ENCODE results near the gene SLC27A1.
"Not testable (repeated sequence)": the region's sequence is repeated elsewhere in the genome, so short reads cannot be mapped to it uniquely, and the experiment has no call there.

SLC27A1 gene

GRCh38 chr19:17486545-17487240 lies 16.4 kb downstream of the SLC27A1 start:
- DNase-seq (ENCODE audit: low read depth in 2 of 2, low spot score in 1 of 2), result no peak

DNA sequence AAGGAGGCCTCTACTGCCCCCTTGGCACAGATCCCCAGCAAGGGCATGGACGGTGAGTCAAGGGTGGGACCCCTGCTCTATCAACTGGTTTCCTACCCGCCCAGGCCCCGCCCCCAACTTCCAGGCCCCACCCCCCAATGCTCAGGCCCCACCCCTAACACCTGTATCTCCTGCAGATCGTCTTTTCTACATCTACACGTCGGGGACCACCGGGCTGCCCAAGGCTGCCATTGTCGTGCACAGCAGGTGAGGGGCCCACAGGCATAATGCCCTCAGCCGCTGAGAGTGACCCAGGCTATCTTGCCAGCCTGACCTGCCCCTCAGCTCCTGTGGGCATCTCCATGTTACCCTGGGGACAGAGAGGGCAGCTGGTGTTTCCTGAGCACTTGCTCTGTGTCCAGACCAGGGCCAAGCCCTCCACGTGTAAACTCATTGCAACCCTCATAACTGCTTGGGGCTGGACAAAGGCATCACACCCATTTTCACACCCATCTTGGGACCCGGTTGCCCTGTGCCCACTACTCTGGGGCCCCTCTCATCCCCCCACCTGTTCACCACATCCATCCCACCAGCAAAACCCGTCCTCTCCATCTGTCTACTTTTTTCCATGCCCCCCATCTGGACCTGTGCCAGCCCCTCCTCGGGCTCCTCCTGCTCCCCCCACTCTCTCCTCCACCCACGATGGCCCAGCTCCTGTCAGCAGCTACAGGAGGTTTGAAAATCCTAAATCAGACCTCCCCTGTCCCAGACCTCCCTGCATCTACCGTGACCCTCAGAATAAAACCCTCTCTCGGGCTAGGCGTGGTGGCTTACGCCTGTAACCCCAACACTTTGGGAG lies 17.2 kb downstream of the SLC27A1 start:
- no peak for DNase-seq (ENCODE audit: low read depth in 2 of 2, low spot score in 1 of 2)

- DNase-seq (ENCODE audit: low read depth in 2 of 2, low spot score in 1 of 2), result peak in 1 of 2 donors; percentile 59
Measured at GRCh38 chr19:17488593-17489391, 18.5 kb downstream of the SLC27A1 start.

- no peak for DNase-seq (ENCODE audit: low read depth in 2 of 2, low spot score in 1 of 2)
Measured at GRCh38 chr19:17489392-17490030, 19.2 kb downstream of the SLC27A1 start.

DNA sequence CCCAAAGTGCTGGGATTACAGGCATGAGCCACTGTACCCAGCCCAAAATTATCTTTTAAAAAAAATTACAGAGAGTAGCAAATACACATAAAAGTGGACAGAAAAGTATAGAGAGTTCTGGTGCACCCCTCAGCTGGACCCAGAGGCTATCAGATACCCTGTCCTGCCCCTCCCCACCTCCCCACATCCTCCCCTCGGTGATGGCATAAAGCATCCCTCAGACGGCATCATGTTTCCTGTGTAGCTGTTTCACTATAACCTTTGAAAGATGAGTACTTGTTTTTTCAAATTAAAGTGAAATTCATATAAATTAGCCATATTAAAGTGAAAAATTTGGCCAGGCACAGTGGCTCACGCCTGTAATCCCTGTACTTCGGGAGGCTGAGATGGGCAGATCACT lies 20.1 kb downstream of the SLC27A1 start:
- DNase-seq (ENCODE audit: low read depth in 2 of 2, low spot score in 1 of 2), result no peak

GRCh38 chr19:17491287-17491686 lies 21.0 kb downstream of the SLC27A1 start:
- DNase-seq (ENCODE audit: low read depth in 2 of 2, low spot score in 1 of 2), result no peak

- no peak for DNase-seq (ENCODE audit: low read depth in 2 of 2, low spot score in 1 of 2)
Measured at GRCh38 chr19:17495639-17496296, 25.4 kb downstream of the SLC27A1 start.

GRCh38 chr19:17496337-17496997 lies 26.1 kb downstream of the SLC27A1 start:
- peak; percentile 38 to 64 for DNase-seq (ENCODE audit: low read depth in 2 of 2, low spot score in 1 of 2)

DNA sequence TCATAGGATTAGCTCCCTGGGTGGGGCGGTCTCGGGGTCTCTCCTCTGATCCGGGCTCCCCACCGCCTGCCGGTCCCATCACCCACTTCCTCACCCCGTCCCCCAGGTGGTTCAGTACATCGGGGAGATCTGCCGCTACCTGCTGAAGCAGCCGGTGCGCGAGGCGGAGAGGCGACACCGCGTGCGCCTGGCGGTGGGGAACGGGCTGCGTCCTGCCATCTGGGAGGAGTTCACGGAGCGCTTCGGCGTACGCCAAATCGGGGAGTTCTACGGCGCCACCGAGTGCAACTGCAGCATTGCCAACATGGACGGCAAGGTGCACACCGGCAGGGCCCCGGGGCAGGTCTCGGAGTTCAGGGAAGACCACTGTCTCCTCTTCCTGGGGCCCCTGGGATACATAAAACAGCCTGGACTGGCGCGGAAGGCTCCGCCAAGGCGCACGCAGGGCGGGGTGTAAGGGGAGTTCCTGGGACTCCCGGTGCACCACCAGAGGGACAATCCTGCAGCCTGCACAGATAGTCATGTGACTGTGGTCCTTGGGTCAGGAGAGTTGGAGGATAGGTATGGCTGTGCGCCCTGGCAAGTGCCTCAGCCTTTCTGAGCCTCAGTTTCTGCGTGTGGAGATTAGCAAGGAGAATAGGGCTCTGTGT lies 26.9 kb downstream of the SLC27A1 start:
- DNase-seq (ENCODE audit: low read depth in 2 of 2, low spot score in 1 of 2), result no peak

- not testable (repeated sequence) for DNase-seq (ENCODE audit: low read depth in 2 of 2, low spot score in 1 of 2)
Measured at GRCh38 chr19:17499025-17499424, 28.7 kb downstream of the SLC27A1 start.

DNA sequence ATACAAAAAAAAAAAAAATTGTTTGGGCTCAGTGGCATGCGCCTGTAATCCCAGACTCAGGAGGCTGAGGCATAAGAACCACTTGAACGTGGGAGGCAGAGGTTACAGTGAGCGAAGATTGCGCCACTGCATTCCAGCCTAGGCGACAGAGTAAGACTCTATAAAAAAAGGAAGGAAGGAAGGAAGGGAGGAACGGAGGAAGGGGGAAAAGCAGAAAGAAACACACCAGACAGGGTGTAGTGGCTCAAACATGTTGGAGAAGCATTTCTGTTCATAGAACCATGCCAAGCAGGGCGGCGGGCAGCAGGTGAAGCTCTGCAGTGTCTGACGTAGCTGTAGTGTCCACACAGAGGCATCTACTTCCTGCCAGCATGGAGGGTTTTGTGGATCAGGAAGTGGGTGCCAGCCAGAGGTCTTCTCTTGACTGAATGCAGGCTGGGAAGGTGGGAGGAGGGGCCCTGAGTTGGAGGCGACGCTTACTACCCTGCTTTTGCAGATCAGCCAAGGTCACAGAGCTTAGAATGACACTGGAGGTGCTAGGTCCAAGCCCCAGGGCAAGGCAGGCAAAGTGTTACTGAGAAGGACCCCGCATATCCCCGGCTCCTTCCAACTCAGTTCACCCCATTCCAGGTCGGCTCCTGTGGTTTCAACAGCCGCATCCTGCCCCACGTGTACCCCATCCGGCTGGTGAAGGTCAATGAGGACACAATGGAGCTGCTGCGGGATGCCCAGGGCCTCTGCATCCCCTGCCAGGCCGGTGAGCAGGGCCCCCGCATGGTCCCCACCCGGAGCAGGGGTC lies 29.5 kb downstream of the SLC27A1 start:
- DNase-seq (ENCODE audit: low read depth in 2 of 2, low spot score in 1 of 2), result no peak

DNA sequence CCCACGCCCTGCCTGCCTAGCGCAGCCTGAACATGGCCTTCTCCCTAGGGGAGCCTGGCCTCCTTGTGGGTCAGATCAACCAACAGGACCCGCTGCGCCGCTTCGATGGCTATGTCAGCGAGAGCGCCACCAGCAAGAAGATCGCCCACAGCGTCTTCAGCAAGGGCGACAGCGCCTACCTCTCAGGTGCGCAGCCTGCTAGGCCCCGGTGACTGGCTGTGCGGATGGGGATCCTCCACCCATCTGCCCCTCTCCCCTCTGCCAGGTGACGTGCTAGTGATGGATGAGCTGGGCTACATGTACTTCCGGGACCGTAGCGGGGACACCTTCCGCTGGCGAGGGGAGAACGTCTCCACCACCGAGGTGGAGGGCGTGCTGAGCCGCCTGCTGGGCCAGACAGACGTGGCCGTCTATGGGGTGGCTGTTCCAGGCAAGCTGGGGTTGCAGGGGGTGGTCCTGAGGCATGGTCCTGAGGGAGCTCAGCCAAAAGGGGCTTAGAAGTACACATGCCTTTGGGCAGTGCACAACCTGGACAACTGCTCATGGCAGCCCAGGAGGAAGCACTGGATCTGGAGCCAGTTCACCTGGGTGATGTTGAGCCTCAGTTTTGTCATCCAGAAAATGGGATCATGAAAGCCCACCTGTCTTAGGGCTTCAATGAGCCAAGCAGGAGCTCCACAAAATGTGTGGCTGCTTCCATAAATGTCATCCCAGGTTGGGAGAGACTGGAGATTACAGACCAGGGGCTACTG lies 30.3 kb downstream of the SLC27A1 start:
- DNase-seq (ENCODE audit: low read depth in 2 of 2, low spot score in 1 of 2), result no peak

DNA sequence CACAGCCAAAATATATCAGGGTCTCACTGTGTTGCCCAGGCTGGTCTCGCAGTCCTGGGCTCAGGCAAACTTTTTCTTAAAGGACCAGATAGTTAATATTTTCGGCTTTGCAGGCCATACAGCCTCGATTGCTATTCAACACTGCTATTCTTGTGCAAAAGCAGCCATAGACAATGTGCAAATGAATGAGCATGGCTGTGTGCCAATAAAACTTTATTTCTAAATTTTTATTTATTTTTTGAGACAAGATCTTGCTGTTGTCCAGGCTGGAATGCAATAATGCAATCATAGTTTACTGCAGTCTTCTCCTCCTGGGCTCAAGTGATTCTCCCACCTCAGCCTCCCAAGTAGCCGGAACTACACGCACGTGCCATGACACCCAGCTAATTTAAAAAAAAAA lies 32.9 kb downstream of the SLC27A1 start:
- no peak for DNase-seq (ENCODE audit: low read depth in 2 of 2, low spot score in 1 of 2)

- DNase-seq (ENCODE audit: low read depth in 2 of 2, low spot score in 1 of 2), result no peak
Measured at GRCh38 chr19:17504030-17504429, 33.7 kb downstream of the SLC27A1 start.

DNA sequence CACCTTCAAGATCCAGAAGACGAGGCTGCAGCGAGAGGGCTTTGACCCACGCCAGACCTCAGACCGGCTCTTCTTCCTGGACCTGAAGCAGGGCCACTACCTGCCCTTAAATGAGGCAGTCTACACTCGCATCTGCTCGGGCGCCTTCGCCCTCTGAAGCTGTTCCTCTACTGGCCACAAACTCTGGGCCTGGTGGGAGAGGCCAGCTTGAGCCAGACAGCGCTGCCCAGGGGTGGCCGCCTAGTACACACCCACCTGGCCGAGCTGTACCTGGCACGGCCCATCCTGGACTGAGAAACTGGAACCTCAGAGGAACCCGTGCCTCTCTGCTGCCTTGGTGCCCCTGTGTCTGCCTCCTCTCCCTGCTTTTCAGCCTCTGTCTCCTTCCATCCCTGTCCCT lies 34.1 kb downstream of the SLC27A1 start:
- DNase-seq (ENCODE audit: low read depth in 2 of 2, low spot score in 1 of 2), result no peak

DNA sequence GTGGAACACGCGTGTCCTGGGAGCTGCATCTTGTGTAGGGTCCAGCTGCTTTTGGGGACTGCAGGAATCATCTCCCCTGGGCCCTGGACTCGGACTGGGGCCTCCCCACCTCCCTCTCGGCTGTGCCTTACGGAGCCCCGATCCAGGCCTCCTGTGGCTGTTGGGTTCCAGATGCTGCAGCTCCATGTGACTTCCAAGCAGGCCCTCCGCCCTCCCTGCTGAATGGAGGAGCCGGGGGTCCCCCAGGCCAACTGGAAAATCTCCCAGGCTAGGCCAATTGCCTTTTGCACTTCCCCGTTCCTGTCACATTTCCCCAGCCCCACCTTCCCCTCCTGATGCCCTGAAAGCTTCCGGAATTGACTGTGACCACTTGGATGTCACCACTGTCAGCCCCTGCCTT lies 34.9 kb downstream of the SLC27A1 start:
- DNase-seq (ENCODE audit: low read depth in 2 of 2, low spot score in 1 of 2), result no peak

DNA sequence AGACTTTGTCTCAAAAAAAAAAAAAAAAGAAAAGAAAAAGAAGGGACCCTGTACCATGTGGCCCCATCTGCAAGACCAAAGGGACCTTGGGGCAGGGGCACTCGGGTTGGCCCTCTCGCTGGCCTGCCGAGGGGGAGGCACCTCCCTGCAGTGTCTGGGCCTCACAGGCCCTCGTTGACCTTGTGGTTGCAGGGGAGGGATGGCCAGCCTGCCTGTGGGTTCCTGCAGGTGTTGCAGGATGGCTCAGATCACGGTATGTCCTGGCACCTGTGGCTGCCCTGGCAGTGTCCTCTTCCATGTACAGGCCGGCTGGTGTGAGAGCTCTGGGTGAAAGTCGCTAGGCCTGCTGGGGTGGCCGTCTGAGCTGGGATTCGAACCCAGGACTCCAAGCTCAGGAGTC lies 36.4 kb downstream of the SLC27A1 start:
- DNase-seq (ENCODE audit: low read depth in 2 of 2, low spot score in 1 of 2), result no peak

- DNase-seq (ENCODE audit: low read depth in 2 of 2, low spot score in 1 of 2), result not testable (repeated sequence)
Measured at GRCh38 chr19:17508558-17508933, 38.2 kb downstream of the SLC27A1 start.
